Keratinocyte (primary cell): Measurements from ENCODE around the gene STK36. TPM values are rescaled to one million over a fixed set of nuclear protein-coding genes. Genes with fewer than 3 reads are reported as not detected.
A peak's percentile ranks its signal among the peaks of the same experiment; 100 is the strongest.

Experiments
- DNase-seq: peaks from one replicate; pipeline ENCODE4 v3.0.0-alpha.2; 2011; ENCODE audit warnings: low read depth, missing footprints, low spot score
- FAIRE-seq: peaks from 2 replicates; lab custom pipeline; 2011; peaks lifted over from hg19 to GRCh38; lab: Jason Lieb, UNC
- H2AFZ ChIP-seq: 2 replicates; pipeline ENCODE4 v1.6.0; 2012; ENCODE audit warnings: low read length, control low read depth, inconsistent platforms; ENCODE audit not compliant: control insufficient read depth
- H3K27ac ChIP-seq: 2 replicates; pipeline ENCODE4 v1.5.1; 2011; ENCODE audit warnings: low read length; ENCODE audit not compliant: control insufficient read depth, insufficient read depth
- H3K27me3 ChIP-seq: 3 replicates; pipeline ENCODE4 v1.6.0; 2011; ENCODE audit warnings: low read length; ENCODE audit not compliant: control insufficient read depth, insufficient read depth; ENCODE audit errors: extremely low read depth
- H3K36me3 ChIP-seq, 2 experiments: 2 replicates in 1 of 2; 3 replicates in 1 of 2; pipeline ENCODE4 v1.5.1; 2011; ENCODE audit warnings: low read length in 2 of 2, mild to moderate bottlenecking in 1 of 2; ENCODE audit not compliant: control insufficient read depth in 2 of 2, insufficient read depth in 2 of 2; ENCODE audit errors: extremely low read depth in 1 of 2
- H3K4me1 ChIP-seq: 3 replicates; pipeline ENCODE4 v1.5.1; 2011; ENCODE audit warnings: low read length; ENCODE audit not compliant: control insufficient read depth, insufficient read depth; ENCODE audit errors: extremely low read depth
- H3K4me2 ChIP-seq: 3 replicates; pipeline ENCODE4 v1.6.0; 2011; ENCODE audit warnings: low read depth, low read length; ENCODE audit not compliant: control insufficient read depth, insufficient read depth; ENCODE audit errors: extremely low read depth
- H3K4me3 ChIP-seq, 3 experiments: fragments of 200-600 bp in 1 of 3; sonication (generic) in 1 of 3; 2 replicates in 2 of 3; 3 replicates in 1 of 3; pipeline ENCODE4 v1.5.1; 2011 to 2016; ENCODE audit warnings: low read length in 3 of 3, mild to moderate bottlenecking in 3 of 3, control low read depth in 2 of 3, inconsistent platforms in 1 of 3, low read depth in 1 of 3, mixed read lengths in 1 of 3, mixed run types in 1 of 3, moderate library complexity in 1 of 3; ENCODE audit not compliant: control insufficient read depth in 2 of 3, insufficient read depth in 2 of 3; ENCODE audit errors: extremely low read depth in 1 of 3
- H3K79me2 ChIP-seq: 2 replicates; pipeline ENCODE4 v1.6.0; 2012; ENCODE audit warnings: low read length; ENCODE audit not compliant: control insufficient read depth, insufficient read depth
- H3K9ac ChIP-seq: 3 replicates; pipeline ENCODE4 v1.6.0; 2011; ENCODE audit warnings: low read length; ENCODE audit not compliant: control insufficient read depth, insufficient read depth; ENCODE audit errors: extremely low read depth
- H3K9me1 ChIP-seq: 3 replicates; pipeline ENCODE4 v1.6.0; 2011; ENCODE audit warnings: low read length; ENCODE audit not compliant: control insufficient read depth, insufficient read depth; ENCODE audit errors: extremely low read depth
- H3K9me3 ChIP-seq: 2 replicates; pipeline ENCODE4 v1.5.1; 2012; ENCODE audit warnings: low read depth, low read length; ENCODE audit not compliant: control insufficient read depth
- H4K20me1 ChIP-seq: 3 replicates; pipeline ENCODE4 v1.6.0; 2011; ENCODE audit warnings: low read length; ENCODE audit not compliant: control insufficient read depth, insufficient read depth; ENCODE audit errors: extremely low read depth
- EZH2 ChIP-seq: IDR thresholded peaks from one replicate; pipeline ENCODE4 v1.6.1; 2012; ENCODE audit warnings: inconsistent platforms, mild to moderate bottlenecking, low read length, moderate library complexity
- dilution Hi-C: fragments of 300-500 bp; cut with MboI; formaldehyde crosslinking; loops from one replicate; pipeline ENCODE4 v1.7.0; 2020; ENCODE audit warnings: low sequenced_read_pairs; ENCODE audit not compliant: extremely low pct_ligation_motif_present
- polyA plus RNA-seq, 5 experiments: library from polyadenylated mRNA; depleted of rRNA in 3 of 5; stranded (reverse) in 3 of 5; stranded (forward) in 1 of 5; unstranded in 1 of 5; fragments of >200 nt; gene quantifications; 1 replicate in 1 of 5; 2 replicates in 3 of 5; 3 replicates in 1 of 5; pipeline versions ENCODE4 v1.2.1 to v1.2.3, GENCODE V29; 2011 to 2012; ENCODE audit warnings: missing spikeins in 2 of 5, low read depth in 1 of 5, low replicate concordance in 1 of 5
- TF ChIP-seq, protein P1 (sequence below), 3 experiments: IDR thresholded peaks in 1 of 3; conservative IDR thresholded peaks in 1 of 3; optimal IDR thresholded peaks in 1 of 3; 2 replicates in 2 of 3; 3 replicates in 1 of 3; pipeline versions ENCODE3 to v1.5.1; 2011; ENCODE audit warnings: low read length in 3 of 3, mild to moderate bottlenecking in 3 of 3, moderate library complexity in 2 of 3, control low read depth in 1 of 3, inconsistent platforms in 1 of 3; ENCODE audit not compliant: insufficient read depth in 2 of 3; ENCODE audit errors: extremely low read depth in 1 of 3

Gene STK36
- polyA plus RNA-seq, 1 donor (not counting 4 experiments of a cell fraction or from before 2014, with no cell fraction given): 19.0 TPM

- Histone ChIP-seq H2AFZ (no peak overlapping the region), H3K4me1 (peaks cover 23% of the 10 kb centered on the region), H3K4me3 (no peak overlapping the region), H3K9ac (no peak overlapping the region), H3K9me1 (no peaks in the 10 kb centered on the region), H4K20me1 (peaks cover 3% of the 10 kb centered on the region), H3K36me3 (peaks cover 47 to 52% of the 10 kb centered on the region in 2 experiments), H3K9me3 (no peaks in the 10 kb centered on the region), H3K79me2 (peaks cover 13% of the 10 kb centered on the region), H3K4me2 (no peak overlapping the region), H3K27me3 (no peaks in the 10 kb centered on the region), H3K27ac (no peak overlapping the region)
- dilution Hi-C loops: no loop called here
- no peak for DNase-seq
- peak; percentile 95 for FAIRE-seq
- TF ChIP-seq, protein P1, sequence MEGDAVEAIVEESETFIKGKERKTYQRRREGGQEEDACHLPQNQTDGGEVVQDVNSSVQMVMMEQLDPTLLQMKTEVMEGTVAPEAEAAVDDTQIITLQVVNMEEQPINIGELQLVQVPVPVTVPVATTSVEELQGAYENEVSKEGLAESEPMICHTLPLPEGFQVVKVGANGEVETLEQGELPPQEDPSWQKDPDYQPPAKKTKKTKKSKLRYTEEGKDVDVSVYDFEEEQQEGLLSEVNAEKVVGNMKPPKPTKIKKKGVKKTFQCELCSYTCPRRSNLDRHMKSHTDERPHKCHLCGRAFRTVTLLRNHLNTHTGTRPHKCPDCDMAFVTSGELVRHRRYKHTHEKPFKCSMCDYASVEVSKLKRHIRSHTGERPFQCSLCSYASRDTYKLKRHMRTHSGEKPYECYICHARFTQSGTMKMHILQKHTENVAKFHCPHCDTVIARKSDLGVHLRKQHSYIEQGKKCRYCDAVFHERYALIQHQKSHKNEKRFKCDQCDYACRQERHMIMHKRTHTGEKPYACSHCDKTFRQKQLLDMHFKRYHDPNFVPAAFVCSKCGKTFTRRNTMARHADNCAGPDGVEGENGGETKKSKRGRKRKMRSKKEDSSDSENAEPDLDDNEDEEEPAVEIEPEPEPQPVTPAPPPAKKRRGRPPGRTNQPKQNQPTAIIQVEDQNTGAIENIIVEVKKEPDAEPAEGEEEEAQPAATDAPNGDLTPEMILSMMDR (optimal IDR thresholded peaks at IDR 0.05 in 1 of 3, IDR thresholded peaks at IDR 0.05 in 1 of 3, conservative IDR thresholded peaks at IDR 0.05 in 1 of 3; ENCODE audit: extremely low read depth in 1 of 3, insufficient read depth in 2 of 3, low read length in 3 of 3): peak; percentile 79 to 98 (median 97)
- TF ChIP-seq EZH2: no peak
Observed at GRCh38 chr2:218648088-218648786, 23.6 kb upstream of the STK36 start.

- FAIRE-seq (no peak), DNase-seq (no peak)
- H3K79me2 ChIP-seq: peaks cover 13% of the 10 kb centered on the region
- H3K4me1 ChIP-seq: peaks cover 23% of the 10 kb centered on the region
- H3K9me1 ChIP-seq: no peaks in the 10 kb centered on the region
- no peak overlapping the region for H3K27ac ChIP-seq
- H3K4me2 ChIP-seq: no peak overlapping the region
- peaks cover 45 to 49% of the 10 kb centered on the region in 2 experiments for H3K36me3 ChIP-seq
- no peaks in the 10 kb centered on the region for H3K27me3 ChIP-seq
- no peak overlapping the region for H3K9ac ChIP-seq
- H3K9me3 ChIP-seq: no peaks in the 10 kb centered on the region
- H3K4me3 ChIP-seq: no peak overlapping the region
- TF ChIP-seq, protein P1 (optimal IDR thresholded peaks at IDR 0.05 in 1 of 3, IDR thresholded peaks at IDR 0.05 in 1 of 3, conservative IDR thresholded peaks at IDR 0.05 in 1 of 3; ENCODE audit: extremely low read depth in 1 of 3, insufficient read depth in 2 of 3, low read length in 3 of 3): no peak
- no peak for TF ChIP-seq EZH2
- dilution Hi-C loops: no loop called here
- H4K20me1 ChIP-seq: no peaks in the 10 kb centered on the region
- no peak overlapping the region for H2AFZ ChIP-seq
Observed at GRCh38 chr2:218648787-218649100, 23.1 kb upstream of the STK36 start.
